HL-60 (cell line): ENCODE results near the gene NPR2.

ENCODE experiments used
- DNase-seq, 2 experiments: peaks; one replicate each; pipeline ENCODE4 v3.0.0-alpha.2; 2010 to 2020; ENCODE audit warnings: low read depth in 1 of 2, low spot score in 1 of 2
- H3K27ac ChIP-seq: fragments of 250-450 bp; sonication (Bioruptor Pico); replicated peaks from 2 replicates; pipeline ENCODE4 v1.5.1; 2020; ENCODE audit warnings: mild to moderate bottlenecking, moderate library complexity
- H3K27me3 ChIP-seq: fragments of 250-450 bp; sonication (Bioruptor Pico); 2 replicates; pipeline ENCODE4 v1.5.1; 2021; ENCODE audit warnings: mild to moderate bottlenecking, moderate library complexity; ENCODE audit not compliant: insufficient read depth, poor library complexity, severe bottlenecking
- H3K4me3 ChIP-seq: replicated peaks from 2 replicates; pipeline ENCODE4 v1.5.1; 2011; ENCODE audit warnings: mild to moderate bottlenecking, control low read depth, low read length; ENCODE audit not compliant: insufficient read depth
- GABPA ChIP-seq: IDR thresholded peaks from 2 replicates; pipeline ENCODE4 v1.6.1; 2012; ENCODE audit warnings: low read depth
- POLR2AphosphoS5 ChIP-seq: IDR thresholded peaks from 2 replicates; pipeline ENCODE4 v1.6.1; 2012; ENCODE audit warnings: low read depth
- SPI1 ChIP-seq: IDR thresholded peaks from 2 replicates; pipeline ENCODE4 v1.6.1; 2012; ENCODE audit warnings: low read depth, mild to moderate bottlenecking, borderline replicate concordance
- TF ChIP-seq, protein P1 (sequence below): IDR thresholded peaks from 2 replicates; pipeline ENCODE4 v1.6.1; 2012; ENCODE audit warnings: low read depth; ENCODE audit not compliant: insufficient replicate concordance
- TF ChIP-seq, protein P2 (sequence below): IDR thresholded peaks from one replicate; pipeline ENCODE4 v1.5.1; 2011; ENCODE audit warnings: low read length, control low read depth, inconsistent platforms; ENCODE audit not compliant: insufficient read depth

The NPR2 gene

DNA sequence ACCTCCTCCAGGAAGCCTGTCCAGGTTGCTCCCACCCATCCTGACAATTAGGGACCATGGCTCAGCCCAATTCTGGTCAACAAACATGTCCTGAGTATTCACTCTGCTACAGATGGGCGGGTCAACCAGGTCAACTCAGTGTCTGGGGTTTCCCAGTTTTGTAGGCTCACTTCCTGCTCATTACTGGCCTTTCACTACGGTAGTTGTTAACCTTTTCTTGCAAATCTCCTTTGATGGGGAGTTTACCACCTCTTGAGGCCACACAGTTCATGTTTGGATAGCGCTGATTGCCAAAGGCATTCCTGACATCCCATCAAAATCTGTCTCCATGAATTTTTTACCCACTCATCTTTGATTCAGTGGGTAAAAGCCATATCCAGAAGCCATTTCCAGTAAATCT, 51.4 kb downstream of the NPR2 start:
- peaks cover 38% of the 10 kb centered on the region for H3K27me3 ChIP-seq
- H3K27ac ChIP-seq = no peak overlapping the region
- DNase-seq = no peak
- TF ChIP-seq GABPA = no peak
- H3K4me3 ChIP-seq = no peak overlapping the region

DNA sequence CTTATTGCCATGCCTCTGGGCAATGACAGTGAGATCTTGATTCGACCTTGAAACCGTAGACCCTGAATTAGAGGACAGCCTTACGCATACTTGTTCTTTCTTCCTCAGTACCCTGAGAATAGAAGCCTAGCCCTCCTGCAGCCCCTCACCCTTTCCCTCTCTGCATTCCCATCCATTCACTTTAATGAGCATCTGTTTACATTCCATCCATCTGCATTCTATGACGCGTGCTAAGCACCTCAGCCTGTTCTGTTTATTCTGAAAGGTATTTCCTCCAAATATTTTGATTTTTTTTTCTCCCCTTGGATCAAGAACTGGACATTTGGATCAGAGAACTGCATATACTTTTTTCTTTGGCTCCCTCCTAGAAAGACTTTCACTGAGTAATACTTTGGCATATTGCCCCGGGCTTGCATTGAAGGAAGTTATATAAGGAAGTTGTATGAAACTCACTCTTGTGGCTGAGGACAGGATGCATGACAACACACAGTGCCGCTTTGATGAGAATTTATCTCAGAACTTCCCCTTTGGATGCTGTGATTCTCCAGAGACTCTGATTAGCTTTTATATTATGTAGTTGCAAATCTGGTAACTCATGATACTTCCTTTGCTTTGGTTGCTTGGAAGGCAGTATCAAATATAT, 53.4 kb downstream of the NPR2 start:
- Histone ChIP-seq H3K4me3 (no peak overlapping the region), H3K27me3 (peaks cover 44% of the 10 kb centered on the region), H3K27ac (no peak overlapping the region)
- TF ChIP-seq, protein P1, sequence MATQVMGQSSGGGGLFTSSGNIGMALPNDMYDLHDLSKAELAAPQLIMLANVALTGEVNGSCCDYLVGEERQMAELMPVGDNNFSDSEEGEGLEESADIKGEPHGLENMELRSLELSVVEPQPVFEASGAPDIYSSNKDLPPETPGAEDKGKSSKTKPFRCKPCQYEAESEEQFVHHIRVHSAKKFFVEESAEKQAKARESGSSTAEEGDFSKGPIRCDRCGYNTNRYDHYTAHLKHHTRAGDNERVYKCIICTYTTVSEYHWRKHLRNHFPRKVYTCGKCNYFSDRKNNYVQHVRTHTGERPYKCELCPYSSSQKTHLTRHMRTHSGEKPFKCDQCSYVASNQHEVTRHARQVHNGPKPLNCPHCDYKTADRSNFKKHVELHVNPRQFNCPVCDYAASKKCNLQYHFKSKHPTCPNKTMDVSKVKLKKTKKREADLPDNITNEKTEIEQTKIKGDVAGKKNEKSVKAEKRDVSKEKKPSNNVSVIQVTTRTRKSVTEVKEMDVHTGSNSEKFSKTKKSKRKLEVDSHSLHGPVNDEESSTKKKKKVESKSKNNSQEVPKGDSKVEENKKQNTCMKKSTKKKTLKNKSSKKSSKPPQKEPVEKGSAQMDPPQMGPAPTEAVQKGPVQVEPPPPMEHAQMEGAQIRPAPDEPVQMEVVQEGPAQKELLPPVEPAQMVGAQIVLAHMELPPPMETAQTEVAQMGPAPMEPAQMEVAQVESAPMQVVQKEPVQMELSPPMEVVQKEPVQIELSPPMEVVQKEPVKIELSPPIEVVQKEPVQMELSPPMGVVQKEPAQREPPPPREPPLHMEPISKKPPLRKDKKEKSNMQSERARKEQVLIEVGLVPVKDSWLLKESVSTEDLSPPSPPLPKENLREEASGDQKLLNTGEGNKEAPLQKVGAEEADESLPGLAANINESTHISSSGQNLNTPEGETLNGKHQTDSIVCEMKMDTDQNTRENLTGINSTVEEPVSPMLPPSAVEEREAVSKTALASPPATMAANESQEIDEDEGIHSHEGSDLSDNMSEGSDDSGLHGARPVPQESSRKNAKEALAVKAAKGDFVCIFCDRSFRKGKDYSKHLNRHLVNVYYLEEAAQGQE = no peak
- TF ChIP-seq, protein P2, sequence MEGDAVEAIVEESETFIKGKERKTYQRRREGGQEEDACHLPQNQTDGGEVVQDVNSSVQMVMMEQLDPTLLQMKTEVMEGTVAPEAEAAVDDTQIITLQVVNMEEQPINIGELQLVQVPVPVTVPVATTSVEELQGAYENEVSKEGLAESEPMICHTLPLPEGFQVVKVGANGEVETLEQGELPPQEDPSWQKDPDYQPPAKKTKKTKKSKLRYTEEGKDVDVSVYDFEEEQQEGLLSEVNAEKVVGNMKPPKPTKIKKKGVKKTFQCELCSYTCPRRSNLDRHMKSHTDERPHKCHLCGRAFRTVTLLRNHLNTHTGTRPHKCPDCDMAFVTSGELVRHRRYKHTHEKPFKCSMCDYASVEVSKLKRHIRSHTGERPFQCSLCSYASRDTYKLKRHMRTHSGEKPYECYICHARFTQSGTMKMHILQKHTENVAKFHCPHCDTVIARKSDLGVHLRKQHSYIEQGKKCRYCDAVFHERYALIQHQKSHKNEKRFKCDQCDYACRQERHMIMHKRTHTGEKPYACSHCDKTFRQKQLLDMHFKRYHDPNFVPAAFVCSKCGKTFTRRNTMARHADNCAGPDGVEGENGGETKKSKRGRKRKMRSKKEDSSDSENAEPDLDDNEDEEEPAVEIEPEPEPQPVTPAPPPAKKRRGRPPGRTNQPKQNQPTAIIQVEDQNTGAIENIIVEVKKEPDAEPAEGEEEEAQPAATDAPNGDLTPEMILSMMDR = no peak
- TF ChIP-seq GABPA = peak; percentile 65
- peak; percentile 65; the same call in 1 of the 2 replicates for TF ChIP-seq SPI1
- TF ChIP-seq POLR2AphosphoS5 = peak; percentile 96
- peak; percentile 78 to 90 for DNase-seq

DNA sequence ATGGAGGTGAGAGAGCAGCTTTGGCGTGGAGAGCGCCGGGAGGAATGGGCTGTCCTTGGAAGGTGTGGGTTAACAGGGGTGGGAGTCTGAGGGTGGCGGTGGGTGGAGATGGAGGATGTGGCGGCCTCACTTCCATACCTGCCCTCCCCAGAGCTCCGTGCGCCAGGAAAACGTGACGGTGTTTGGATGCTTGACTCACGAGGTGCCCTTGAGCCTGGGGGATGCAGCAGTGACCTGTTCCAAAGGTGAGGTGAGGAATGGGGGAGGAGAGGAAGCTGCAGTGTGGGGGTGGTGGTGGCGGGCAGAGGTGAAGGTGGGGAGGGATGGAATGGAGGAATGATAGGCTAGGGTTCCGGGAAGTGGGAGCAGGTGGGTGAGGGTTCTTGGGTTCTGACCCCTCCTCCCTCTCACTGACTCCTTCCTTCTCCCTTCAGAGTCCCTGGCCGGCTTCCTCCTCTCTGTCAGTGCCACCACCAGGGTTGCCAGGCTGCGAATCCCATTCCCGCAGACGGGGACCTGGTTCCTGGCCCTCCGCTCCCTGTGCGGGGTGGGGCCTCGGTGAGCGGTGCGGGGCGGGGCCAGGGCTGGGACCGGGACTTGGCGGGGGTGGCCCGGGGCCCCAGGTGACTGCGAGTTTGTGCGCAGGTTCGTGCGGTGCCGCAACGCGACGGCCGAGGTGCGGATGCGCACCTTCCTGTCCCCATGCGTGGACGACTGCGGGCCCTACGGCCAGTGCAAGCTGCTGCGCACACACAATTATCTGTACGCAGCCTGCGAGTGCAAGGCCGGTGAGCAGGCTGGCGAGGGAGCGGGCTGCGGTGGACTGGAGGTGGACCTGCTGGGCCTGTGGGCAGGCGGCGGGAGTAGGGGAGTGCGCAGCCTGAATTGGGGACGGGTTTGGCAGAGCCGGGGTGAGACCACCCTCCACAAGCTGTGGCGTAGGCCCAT, 54.7 kb downstream of the NPR2 start:
- H3K4me3 ChIP-seq = no peak overlapping the region
- DNase-seq = no peak
- TF ChIP-seq POLR2AphosphoS5 (no peak), GABPA (no peak), SPI1 (no peak)
- TF ChIP-seq, protein P2 = no peak
- TF ChIP-seq, protein P1 = no peak
- no peak overlapping the region for H3K27ac ChIP-seq
- H3K27me3 ChIP-seq = peaks cover 39% of the 10 kb centered on the region

DNA sequence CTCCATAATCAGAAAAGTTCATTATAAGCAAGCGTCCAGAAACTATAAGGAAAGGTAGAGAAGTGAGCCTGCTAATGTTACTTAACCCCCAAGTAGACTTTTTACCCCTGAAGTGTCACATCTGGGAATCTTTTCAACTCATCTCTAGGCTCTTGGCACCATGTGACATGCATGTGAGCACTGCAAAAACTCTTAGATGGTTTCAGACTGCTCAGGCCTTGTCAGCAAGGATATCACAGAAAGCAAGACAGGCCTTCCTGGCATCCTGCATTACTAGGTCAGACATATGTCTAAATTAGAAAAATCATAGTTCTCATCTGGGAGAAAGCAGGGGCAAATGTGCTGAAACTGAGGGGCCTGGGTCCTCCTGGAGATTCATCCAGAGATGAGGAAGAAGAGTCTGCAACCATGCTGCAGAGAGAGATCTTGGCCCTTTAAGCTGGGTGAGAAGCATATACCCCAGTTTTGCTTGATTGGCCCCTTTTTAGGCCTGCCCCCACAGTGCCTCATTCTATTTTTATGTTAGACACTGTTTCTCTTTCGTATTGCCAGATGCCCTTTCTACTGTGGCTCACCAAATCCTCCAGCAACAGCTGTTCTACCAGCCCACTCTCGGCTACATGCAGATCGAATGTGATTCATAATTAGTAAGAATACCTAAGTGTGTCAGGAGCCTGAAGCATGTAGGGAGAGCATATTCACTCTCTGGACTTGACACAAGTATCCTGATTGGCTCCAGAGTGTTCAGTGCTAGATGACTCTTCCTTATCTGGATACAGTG, 56.6 kb downstream of the NPR2 start:
- TF ChIP-seq, protein P2 = no peak
- TF ChIP-seq GABPA = no peak
- TF ChIP-seq POLR2AphosphoS5 = no peak
- TF ChIP-seq, protein P1 = no peak
- no peak for TF ChIP-seq SPI1
- Histone ChIP-seq H3K4me3 (no peak overlapping the region), H3K27ac (no peak overlapping the region), H3K27me3 (peaks cover 42% of the 10 kb centered on the region)
- no peak for DNase-seq
